ENCODE results near the gene TMEM164.
A peak's percentile ranks its signal among the peaks of the same experiment; 100 is the strongest.
"Not testable (repeated sequence)": the region's sequence is repeated elsewhere in the genome, so short reads cannot be mapped to it uniquely, and the experiment has no call there.

The TMEM164 gene

DNA sequence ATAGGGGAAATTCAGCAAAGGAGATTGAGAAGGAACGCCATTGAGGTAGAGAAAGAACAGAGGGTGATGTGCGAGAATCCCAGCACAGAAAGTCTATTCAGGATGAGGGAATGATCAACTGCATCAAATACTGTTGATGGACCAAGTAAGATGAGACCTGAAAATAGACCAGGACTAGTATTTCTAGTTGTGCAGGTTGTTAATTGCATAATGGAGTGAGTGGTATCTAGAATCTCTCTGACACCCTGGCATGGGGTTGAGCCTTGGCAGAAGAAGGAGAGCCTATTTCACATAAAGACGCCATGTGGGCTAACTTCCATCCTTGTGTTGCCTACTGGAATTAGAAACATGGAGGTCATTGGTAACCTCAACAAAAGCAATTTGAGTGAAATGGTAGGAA is 135.6 kb downstream of the TMEM164 start:
- no peak for DNase-seq

DNA sequence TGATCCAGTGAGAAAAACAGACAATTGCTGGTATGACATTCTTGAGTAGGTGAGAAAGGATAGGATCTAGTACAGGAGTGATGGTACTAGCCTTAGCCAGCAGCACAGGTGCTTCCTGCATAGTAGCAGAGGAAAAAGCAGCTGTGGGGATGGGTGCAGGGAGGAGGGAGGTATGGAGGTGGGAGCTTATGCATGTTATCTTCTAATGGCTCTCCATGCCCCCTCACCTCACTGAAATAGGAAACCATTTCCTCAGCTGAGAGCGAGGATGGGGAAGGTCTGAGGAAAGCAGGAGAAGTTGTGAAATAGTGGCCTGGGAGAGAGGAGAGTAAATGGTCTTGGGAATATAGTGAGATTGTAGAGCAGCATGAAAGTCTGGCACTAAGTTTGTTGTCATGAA is 136.3 kb downstream of the TMEM164 start:
- no peak for DNase-seq

DNA sequence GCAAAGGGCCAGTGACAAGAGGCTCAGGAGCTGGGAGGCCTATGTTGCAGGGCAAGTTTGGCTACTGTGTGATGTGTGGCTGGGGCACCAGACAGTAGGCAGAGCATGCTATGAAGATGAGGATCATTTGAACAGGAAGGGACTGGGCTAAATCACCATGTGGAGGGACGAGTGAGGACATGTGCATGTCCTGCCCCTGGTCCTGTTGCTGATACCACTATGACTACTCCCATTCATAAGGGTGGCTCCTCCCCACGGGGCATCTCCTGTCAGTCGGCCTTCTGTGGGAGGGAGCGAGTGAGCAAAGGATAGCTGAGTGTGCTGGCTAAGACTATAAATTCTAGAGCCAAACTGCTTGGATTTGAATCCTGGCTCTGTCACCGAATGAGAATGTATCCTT is 139.2 kb downstream of the TMEM164 start:
- no peak for DNase-seq

DNA sequence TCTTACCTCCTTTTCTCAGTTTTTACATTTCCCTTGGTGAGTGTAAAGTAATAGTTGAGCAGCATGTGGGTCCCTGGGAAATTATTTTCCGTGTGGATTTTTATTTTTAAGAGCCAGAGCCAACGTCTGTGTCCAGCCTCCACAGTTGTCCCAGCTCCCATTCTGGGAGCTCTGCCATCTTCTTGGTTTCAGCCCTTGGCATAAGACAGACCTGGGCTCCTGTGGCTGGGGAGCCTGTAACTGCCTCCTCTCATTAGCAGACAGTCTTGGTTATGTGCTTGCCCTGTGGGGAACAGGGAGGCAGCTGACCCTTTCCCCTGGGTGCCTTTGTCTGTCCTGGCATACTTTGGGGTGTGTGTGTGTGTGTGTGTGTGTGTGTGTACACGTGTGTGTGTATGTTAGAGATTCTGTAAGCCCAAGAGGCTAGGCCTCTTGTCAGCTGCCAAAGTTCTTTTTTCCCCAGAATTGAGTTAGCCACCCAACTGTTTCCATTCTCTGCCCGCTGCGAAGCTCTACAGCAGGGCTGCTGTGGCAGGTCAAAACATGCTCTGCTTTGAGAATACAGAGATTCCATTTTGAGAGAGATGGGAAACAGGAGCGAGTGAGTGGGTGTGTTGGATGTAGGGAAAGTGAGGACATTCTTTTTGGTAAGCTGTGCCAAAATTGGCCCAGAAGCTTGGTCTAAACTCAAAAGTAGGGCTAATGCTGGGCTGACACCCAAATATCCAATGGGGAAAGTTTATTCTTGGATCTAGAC is 140.7 kb downstream of the TMEM164 start:
- DNase-seq: no peak

DNA sequence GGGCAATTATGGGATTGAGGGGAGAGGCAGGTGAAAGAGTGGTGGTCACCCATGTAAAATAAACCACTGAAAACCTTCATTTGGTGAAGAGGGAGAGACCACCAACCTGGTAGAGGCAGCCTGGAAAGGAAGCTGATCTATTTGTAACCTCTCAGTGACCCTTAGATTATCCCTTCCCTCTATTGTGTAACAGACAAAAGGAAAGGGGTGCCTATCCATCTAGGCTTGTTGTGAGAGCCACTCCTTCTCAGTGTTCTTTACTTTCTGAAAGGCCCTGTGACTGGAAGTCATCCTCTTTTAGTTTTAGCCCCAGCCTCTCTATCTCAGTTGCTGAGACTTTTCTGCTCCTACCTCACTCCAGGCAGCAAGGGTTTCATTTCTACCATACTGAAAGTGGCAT is 142.4 kb downstream of the TMEM164 start:
- DNase-seq: no peak

DNA sequence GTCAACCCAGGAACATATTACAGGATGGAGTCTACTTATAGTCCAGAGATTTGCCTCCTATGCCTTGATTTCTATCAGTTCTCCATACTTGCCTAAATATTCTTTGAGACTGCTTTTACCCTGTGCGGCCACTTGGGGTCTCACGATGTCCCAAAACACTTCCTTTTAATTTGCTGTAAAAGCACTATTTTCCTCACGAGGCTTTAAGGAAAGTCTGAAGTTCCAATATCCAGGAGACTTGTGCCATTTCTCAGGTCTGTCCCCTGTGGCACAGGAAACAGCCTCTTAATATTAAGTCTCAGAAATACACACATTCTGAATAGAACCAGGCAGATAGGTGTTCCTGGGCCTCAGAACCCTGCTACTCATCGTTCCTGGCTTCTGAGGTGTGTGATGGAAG is 142.9 kb downstream of the TMEM164 start:
- DNase-seq: peak; percentile 20

DNA sequence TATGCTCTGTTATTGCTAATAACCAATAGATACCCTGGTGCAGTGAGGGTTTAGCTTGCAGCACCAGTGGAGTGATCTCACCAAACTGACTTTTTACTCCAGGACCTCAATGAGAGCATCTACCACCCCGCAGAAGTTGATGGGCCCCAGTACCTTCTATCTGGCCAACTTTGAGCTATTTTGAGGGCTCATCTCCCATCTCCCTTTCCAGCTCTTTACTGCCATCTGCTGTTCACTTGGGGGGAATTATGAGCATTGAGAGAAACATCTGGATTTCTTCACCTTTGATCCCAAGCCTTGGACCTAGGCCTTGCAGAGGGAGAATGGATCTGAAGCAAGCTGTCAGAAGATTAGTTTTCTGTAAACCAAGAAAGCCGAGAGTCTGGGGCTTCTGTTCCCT is 143.6 kb downstream of the TMEM164 start:
- DNase-seq: peak; percentile 40

DNA sequence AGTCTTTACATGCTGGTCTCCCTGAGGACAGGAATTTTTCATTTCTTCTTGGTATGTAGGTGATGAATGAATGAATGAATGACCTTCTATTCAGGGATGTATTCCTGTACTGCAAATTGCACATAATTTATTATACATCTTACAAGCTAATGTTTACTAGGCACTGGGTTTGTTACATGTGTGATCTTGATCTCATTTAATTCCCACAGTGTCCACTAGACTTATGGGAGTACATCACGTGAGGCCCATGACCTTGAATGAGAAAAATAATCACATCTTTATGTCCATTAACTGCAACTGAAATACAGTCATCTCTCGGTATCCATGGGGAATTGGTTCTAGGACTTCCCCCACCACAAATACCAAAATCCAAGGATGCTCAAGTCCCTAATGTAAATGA is 150.3 kb downstream of the TMEM164 start:
- DNase-seq: no peak

DNA sequence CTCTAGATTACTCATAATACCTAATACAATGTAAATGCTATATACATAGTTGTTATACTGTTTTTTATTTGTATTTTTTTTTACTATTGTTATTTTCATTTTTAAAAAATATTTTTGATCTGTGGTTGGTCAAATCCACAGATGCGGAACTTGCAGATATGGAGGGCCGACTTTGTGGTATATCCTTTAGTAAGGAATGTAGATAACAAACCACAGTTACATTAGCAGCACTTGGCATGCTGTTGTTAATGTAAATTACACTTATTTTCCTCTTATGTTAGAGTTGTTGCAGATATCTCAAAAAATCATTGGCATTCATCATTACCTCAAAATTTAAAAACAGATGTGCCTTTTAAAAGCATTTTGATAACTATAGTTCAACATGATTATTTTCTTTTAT is 151.0 kb downstream of the TMEM164 start:
- DNase-seq: no peak

DNA sequence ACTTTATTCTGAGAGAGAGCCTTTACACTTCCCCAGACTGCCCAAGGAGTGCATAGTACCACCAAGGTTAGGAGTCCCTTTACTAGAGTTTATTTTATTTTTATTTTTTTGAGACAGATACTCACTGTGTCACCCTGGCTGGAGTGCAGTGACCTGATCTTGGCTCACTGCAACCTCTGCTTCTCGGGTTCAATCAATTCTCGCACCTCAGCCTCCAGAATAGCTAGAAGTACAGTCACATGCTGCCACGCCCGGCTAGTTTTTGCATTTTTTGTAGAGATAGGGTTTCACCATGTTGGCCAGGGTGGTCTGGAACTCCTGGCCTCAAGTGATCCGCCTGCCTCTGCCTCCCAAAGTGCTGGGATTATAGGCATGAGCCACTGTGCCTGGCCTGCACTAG is 151.4 kb downstream of the TMEM164 start:
- DNase-seq: not testable (repeated sequence)

DNA sequence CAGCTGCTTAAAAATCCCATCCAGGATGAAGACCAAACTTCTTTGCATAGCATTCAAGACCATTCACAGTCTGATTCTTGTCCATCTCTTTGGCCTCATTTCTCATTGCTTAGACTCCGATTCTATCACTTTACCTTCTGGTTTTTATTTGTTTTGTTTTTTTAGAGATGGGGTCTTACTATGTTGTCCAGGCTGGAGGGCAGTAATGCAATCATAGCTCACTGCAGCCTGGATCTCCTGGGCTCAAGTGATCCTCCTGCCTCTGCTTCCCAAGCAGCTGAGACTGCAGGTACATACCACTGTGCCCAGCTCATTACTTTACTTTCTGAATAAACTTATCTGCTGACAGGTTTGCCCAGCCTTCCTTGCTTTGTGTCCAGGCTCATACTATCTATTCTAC is 152.8 kb downstream of the TMEM164 start:
- no peak for DNase-seq

DNA sequence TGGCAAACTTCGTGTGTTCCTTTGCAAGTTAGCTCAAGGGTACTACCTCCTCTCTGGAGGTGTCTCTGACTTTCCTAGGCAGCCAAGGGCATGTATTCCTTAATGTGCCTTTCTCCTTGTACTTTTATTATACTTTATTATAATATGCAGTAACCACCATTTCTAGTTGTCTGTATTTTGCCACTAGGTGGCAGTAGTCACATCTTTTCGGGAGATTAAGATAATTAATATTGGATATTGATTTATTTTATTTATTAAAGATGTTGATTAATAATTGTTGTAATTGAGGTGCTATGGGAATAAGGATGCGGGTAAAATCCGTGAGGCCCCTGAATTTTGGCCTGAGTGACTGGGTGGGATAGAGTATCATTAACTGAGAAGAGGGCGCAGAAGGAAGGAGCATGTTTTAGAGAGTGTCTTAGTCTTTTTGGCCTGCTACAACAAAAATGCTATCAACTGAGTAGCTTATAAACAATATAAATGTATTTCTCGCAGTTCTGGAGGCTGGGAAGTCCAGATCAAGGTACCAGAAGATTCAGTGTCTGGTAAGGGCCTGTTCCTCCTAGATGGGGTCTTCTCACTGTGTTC is 153.3 kb downstream of the TMEM164 start:
- DNase-seq: peak; percentile 33

DNA sequence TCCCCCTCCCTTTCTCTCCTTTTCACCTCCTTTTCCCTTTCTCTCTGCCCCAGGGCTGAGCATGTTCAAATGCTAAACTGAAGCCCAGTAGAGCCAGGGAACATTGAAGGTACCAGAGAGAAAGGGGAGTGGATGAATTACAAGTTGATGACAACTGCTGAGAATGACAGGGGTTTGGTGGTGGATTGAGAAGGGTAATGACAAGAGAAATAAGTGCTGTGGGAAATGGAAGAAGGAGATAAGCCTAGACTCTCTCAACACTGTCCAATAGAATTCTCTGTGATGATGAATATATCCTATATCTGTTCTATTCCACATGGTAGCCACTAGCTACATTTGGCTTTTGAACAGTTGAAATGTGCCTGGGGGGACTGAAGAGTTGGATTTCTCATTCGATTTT is 154.5 kb downstream of the TMEM164 start:
- DNase-seq: no peak

DNA sequence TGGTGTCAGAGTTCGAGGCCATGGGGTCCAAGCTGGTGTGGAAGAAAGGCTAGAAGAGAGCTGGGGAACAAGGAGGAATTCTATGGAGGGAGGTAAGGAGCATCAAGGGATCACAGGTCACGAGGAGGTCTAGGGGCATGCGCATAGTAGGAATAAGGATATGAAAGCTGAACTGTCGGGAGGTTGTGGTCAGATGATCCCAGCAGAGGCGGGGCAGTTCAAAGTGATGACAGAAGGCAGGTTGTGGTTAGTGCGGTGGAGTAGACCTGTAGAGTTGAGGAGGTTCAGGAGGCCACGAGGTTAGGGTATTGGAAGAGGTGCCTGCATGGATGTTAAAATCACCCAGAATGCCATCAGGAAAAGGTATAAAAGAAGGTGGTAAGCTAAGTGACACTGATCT is 156.3 kb downstream of the TMEM164 start:
- DNase-seq: no peak

DNA sequence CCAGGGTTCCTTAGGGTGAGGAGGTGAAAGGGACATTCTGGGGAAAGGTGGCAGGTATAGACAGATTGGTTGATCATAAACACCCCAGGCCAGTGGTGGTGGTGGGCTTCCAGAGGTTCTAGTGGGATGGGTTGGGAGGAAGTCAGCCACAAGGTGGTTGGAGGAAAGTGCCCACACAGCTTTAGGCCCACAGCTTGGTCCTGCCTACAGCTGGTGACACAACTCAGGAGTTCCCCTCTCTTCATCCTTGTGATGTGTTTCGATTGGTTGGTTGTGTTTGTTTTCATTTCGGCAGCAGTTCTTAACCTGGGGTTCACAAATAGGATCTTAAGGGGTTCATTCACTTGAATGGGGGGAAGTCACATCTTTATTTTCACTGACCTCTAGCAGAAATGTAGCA is 157.0 kb downstream of the TMEM164 start:
- no peak for DNase-seq

DNA sequence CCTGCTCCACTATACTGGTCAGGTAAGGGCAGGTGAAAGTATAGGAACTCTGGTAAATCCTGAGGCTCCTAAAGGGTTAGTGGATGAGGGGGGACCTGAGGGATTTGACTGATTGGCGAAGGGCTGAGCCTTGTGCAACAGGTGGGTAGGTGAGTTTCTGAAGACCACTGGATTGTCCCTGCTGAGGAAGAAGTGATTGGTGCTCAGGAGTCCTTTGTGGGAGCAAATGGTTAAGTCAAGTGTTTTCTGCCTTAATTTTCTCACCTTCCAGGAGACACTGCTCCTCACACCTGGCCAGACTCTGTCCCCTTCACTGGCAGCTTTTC is 158.4 kb downstream of the TMEM164 start:
- no peak for DNase-seq

DNA sequence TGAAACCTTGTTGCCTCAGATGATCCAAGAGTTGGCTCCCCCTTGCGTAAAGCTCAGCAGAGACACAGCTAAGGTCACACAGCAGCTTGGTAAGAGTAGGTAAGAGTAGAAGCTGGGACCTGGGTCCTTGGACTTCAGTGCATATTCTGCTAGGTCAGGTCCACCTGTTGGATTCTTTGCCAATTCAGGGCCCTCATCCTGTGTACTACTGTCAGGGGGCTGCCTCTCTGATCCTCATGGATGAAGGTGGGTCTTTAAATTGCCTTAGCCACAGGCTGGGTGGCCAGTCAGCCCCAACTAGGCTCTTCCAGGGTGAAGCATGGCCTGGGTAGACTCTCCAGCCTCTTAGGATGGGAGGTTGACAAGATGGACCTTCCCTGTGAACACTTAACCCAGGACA is 159.2 kb downstream of the TMEM164 start:
- DNase-seq: no peak

DNA sequence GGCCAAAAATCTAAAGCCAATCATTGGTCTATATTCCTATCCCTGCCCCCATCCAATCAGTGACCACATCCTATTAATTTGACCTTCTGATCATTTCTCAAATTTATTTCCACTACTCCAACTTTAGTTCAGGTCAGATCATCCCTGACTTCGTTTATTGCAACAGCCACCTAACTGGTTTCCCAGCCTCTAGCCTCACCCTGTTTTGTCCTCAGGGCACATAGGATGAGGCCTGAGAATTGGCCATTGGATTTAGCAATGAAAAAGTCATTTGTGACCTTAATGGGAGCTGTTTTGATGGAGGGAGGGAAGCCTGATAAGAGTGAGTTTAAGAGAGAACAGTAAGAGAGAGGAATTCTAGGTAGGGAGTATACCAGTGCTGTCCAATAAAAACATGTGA is 160.0 kb downstream of the TMEM164 start:
- no peak for DNase-seq

DNA sequence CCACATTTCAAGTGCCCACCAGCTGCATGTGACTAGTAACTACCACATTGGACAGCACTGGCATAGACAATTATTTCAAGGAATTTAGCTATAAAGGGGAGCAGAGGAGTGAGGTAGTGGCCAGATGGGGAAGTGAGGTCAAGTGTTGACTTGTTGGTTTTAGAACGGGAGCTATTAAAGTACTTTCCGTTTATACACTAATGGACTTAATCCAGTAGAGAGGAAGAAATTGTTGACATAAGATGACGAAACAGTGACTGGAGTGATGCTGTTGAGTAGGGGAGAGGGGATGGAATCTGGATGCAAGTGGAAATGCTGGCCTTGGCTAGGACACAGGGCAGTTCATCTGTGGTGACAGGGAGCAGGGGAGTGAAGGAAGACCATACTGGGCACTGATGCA is 160.6 kb downstream of the TMEM164 start:
- no peak for DNase-seq

DNA sequence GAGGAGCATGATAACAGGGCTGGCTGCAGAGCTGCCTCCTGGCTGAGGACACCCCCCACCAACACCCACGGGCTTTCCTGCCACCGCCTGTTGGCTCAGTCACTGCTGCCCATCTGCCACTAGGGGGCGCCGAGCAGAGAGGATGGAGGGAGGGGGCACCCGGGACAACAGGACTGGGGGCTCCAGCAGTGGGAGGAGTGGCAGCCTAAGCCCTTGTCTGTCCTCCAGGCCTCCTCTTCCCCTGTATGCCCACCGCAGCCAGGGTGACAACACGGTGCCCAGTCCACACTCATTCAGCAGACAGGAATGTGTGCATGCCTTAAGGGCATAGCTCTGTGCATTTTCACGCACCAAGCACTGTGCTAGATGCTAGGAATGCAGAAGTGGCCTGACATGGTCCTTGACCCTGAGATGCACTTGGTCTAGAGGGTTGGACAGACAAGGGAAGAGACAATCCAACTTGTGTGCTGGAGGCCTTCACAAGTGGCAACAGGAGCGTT is 165.1 kb downstream of the TMEM164 start:
- peak; percentile 51 for DNase-seq

DNA sequence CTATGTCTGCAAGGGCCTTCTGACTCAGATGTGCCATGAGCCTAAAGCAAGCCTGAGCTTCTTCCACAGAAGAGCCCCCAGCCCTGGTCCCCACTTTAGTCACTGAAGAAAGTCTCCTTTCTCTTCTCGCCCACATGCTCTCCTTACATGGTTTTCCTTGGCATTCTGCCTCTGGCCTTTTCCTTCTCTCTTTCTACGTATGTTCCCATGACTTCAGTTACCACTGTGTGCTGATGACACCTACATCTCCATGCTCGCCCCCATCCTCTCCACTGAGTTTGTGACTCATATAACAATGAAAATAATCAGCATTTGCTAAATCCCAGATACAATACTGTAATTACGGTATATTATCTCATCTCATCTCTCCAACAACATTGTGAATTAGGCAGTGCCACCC is 165.7 kb downstream of the TMEM164 start:
- DNase-seq: no peak

DNA sequence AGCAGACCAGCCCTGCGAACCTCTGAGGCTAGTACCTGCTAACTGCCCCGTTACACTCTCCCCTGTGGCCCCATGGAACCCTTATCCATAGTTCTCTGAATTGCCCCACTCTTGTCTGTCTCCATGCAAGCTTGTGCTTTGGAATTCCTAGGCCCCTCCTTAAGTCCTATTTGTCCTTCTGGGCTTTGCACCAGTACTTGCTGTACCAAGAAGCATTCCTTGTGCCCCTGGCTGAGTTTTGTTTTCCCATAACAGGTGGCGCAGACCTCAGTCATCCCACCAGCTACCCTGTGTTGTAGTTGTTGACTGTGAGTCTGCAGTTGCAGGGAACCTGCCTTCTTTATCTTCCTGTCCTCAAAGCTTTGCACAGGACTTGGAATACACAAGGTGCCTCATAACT is 167.1 kb downstream of the TMEM164 start:
- DNase-seq: no peak

DNA sequence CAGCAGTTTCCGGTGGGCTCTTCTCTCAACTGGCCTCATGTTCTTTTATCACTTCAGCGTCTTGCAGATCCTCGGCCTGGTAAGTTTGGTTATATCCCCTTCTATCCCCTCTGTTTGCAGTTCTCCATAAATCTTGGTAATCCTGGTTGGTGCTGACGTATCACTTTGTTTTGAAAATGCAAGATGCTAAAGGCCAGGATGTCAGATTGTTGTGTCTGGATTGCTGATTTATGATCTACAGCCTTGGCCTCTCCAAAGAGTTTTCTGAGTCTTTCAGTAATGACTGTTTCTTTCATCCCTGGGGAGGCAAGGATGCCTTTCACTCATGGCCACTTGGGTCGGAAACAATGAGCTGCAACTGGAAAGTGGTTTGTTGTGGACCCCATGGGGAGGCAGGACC is 168.5 kb downstream of the TMEM164 start:
- no peak for DNase-seq

DNA sequence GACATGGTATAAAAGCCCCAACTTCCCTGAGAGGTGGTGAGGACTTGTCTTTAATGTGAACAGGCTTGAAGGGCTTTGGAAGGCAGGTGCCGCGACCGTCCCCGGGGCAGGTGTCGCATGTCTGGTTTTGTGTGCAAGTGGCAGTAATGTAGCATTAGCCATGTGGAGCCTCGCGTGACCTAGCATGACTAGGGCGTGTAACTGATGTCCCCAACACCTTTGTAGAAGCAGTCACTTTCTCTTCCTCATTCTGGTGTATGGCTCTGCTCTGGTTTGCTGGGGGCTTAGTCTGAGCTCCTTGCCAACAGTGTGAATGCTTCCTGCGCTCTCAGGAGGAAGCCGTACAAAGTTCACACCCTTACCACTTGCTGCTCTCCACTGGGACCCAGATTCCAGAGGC is 169.3 kb downstream of the TMEM164 start:
- DNase-seq: no peak

Measured in CD4-positive, alpha-beta T cell treated with Interleukin-17A for 1 hour (primary cell).